ENCODE measurements around the gene TAL1.

Gene TAL1

DNA sequence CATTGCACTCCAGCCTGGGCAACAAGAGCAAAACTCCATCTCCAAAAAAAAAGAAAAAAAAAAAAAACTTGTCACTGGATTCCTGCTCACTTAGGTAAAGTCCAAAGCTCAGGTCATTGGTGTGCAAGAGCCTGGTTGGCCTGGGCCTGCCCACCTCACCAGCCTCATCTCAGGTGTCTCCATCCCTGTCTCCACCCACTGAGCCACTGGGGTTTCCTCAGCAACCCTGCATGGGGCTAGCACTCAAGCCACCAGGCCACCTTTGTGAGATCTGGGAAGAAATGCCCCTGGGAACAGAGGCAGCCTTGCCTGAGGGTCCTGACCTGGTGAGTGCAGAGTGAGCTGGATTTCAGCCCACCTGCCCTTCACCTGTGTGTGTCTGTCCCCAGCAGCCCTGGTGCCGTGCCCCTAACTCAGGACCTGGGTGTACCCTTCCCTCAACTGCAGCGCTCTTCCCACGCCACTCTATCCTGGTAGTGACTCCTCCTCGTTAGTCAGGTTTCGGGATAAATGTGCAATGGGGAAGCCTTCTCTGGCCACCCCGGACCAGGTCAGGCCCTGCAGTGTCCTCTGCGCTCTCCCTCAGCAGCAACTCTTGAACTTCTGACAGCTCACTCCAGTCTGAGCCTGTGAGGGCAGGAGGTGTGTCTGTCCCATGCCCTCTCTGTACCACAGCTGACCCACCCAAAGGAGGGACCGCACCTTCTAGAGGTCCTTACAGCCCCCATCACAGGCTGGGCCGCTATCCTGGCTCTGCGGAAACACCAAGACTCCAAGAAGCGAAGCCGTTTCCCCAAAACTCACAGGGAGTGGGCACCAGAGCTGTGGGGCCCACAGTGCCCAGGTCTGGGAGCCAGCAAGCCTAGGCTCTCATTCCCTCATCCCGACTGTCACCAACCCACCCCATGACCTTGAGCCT lies 45.5 kb downstream of the TAL1 start:
- DNase-seq, result no peak

DNA sequence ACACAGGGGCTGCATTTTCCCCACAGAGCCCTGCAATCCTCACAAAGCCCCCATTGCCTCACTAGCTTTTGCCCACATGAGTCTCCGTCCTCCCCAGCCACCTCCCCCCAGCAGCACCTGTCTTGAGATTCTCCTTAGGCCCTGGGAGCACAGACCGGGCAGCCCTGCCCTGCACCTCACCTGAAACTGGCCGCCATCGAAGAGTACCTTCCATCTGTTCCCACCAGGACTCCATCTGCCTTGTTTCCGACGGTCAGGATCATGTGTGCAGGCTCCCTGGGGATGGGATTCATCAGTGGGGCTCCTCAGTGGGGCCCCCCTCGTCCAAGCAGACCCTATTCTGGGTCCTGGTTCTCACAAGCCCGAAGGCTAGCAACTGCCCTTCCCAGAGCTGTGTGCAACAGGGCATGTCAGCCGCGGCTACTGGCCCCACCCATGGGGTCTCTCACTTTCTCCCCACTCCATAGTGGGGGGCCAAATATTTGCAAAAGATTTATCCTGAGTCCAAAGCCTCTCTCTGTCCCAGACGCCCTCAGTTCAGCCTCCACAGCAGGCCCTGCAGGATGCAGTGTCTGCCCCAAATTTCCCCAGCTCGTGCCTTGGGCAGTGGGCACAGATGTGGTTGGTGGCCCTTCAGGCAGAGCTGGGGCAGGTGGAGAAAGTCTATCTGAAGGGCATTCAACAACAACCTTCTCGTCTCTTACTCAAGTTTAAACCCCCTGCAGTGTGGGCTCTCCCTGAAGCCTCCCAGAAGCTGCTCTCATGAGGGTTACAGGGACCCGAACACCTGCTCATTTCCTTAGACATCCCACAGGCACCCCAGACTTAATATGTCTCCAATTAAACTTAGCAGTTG lies 47.0 kb downstream of the TAL1 start:
- no peak for DNase-seq

DNA sequence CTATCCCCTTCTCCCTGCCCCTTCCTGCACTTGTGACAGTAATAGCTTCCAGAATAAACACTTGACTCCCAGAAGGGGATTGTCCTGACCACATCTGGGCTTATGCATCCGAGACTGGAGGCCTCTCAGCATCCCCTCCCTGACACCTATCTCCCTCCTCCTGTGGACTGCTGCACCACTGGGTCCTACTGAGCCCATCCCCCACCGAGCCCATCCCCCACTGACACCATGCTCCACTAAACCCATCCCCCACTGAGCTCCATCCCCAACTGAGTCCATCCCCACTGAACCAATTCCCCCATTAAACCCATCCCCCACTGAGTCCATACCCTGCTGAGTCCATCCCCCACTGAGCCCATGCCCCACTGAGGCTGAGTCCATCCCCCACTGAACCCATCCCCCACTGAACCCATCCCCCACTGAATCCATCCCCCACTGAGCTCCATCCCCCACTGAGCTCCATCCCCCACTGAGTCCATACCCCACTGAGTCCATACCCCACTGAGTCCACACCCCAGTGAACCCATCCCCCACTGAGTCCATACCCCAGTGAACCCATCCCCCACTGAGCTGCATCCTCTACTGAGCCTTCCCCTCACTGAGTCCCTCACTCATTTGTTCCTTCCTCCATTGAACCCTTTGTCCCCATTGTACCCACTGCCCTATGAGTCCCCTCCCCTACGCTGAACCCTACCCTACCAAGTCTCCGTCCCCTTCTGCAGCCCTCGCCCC lies 47.8 kb downstream of the TAL1 start:
- no peak for DNase-seq

DNA sequence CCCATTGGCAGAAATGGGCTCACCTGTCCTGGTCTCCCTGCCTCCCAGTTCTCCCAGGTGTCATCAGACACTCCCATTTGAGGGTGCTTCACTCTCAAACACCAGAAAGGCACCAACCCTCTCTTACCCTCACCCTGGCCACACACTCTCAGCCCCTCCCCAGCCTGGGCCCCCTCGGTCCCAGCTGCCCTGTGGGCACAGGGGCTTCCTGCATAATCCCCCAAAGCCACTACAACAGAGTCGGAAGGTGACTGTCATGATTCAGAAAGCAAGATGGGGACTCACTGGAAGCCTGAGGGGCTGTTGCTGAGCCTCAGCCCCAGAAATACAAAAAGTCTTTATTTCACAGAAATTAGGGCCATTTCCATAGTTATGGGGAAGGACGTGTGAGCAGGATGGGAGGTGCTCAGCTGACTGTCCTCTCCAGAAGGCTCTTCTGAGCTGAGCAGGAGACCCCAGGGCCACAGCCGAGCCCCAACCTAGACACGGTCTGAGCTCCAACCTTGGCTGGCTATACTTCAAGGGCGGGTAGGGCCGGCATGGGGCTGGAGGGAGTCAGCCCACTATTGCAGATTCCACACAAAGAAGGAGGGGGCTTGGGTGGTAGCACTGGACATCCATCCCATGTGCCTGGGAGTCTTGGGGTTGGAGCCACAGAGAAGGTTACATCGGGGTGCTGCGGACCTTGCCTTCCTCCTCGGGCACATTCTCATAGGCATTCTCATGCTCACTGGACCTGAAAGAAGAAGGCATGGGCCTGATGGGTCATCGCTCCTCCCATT lies 48.5 kb downstream of the TAL1 start:
- DNase-seq, result no peak

DNA sequence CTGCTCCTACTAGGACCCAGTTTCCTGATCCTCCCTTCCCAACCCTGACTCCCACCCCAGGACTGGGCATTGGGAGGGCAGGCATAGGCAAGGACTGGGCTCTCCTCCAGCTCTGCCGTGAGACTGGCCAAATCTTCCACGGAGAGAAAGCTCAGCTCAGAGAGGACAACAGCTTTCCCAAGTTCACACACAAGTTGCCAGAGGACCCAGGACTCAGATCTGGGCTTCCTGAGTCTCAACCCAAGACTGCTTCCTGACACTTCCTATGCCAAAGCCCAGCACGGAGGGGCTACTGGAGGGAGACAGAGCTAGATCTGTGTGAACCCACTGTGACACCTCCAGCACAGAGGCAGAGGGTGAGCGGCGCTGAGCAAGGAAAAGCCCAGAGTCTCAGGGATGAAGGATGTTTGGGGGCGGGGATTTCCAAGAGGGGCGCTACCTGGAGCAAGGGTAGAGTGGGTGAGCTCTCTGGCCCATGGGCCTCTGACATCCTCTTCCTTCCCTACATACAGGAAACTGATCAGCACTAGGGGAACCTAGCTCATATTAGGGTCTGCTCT lies 49.3 kb downstream of the TAL1 start:
- no peak for DNase-seq

DNA sequence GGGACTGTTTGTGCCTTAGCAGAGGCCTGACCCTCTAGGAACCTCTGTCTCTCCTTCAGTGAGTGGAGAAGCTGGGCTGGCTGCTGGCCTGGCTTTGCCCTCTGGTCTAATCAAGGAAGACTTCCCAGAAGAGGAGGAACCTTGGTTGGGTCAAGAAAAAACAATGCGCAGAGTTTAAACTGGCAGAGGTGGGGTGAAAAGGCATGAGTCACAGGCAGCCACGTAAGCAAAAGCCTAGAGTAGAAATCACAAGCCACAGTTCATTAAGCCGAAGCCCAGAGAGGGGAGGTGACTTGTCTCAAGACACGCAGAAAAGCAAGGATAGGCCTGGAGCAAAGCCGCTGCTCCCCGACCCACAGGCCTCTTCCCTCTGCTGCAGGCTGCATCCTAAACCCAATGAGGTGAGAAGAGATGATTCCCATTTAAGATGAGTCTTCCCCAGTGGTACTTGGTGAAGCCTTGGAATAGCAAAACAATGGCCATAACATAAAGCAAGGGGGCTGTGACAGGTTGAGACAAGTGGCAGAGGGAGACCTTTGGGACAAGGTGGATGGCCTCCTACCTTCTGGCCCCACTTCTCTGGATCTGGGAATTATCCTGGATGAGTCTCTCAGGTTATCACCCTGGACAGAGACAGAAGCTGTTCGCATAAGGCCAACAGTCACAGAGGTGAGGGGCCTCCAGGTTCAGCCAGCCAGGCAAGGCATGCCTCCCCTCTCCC lies 49.9 kb downstream of the TAL1 start:
- DNase-seq, result no peak

DNA sequence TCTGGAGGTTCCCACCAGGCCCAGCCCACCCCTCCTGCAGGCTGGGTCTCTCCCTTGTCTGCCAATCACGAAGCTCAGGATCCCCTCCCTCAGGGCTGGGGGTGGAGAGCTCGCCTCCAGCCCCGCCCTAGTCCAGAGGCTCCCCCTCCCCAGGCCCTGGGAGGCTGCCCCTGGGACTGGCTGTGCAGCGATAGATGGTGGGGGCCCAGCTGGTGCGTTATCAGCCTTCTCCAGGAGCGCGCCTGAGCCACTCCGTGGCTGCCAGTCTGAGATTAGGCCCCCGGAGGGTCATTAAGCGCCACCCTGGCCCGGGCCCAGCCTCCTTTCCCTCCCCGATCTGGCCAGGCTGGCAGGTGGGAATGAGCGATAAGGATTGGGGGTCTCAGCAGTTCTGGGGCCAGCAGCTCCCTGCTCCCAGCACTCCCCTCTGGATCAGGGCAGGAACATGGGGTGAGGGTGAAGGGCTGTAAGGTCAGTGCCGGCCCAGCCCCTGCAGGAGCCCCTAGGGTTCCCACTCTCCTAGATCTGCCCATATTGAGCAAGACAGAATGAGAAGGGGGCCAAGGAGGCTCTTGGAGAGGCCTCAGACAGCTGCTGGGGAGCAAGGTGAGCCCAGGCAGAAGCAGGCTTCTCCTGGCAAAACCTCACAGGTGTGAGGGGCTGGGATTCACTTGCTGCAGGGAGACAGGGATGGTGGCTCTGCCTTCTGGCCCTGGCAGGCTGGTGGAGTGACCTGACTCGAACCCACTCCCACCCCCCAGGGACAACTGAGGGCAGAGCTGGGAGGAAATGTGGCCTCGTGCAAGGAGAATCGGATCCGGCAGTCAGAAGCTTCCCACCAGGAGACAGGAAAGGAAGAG lies 50.7 kb downstream of the TAL1 start:
- DNase-seq, result no peak

DNA sequence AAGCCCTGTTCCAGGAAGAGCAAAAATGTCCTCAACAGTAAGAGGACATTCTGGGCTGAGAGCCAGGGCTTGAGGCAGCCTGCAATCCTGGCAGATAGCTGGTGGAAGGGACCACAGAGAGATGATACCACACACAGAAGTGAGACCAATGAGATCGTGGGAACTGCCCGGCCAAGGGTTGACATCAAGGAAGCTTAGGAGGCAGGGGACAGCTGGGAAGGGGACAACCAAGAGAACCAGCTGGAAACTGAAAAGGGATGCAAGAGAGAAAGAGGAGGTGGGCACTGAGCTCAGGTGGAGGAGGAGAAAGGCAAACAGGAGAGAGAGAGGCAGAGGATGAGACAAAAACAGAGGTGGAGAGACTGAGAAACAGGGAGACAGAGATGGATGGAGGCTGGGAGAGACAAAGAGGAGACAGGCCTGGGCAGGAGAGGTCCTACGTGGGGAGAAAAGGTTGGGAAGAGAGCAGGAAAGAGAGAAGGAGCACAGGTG lies 51.4 kb downstream of the TAL1 start:
- no peak for DNase-seq

DNA sequence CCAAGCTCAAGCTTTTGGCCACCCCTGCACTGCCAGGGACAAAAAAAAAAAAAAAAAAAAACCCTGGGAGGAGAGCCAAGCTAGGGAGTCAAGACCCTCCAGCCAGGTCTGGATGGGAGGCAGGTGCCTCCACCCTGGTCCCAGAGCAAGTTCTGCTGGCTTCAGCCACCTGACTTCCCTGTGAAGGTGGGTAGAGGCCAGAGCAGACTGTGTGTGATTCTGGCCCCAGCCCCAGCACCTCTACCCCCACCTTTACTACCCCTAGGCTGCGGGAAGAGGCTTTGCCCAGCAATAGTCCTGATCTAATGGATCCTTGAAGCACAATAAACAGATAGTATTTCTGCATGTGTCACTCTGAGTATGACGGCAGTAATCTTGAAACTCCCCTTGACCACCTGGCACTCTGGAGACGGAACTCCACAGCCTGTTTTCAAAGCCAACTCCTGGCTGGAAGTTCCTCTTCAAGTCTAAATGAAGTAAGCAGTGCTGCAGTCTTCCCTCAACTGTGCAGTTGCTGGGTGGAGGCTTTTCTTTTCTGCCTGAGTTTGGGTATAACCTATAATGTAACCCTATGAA lies 51.9 kb downstream of the TAL1 start:
- DNase-seq, result no peak

DNA sequence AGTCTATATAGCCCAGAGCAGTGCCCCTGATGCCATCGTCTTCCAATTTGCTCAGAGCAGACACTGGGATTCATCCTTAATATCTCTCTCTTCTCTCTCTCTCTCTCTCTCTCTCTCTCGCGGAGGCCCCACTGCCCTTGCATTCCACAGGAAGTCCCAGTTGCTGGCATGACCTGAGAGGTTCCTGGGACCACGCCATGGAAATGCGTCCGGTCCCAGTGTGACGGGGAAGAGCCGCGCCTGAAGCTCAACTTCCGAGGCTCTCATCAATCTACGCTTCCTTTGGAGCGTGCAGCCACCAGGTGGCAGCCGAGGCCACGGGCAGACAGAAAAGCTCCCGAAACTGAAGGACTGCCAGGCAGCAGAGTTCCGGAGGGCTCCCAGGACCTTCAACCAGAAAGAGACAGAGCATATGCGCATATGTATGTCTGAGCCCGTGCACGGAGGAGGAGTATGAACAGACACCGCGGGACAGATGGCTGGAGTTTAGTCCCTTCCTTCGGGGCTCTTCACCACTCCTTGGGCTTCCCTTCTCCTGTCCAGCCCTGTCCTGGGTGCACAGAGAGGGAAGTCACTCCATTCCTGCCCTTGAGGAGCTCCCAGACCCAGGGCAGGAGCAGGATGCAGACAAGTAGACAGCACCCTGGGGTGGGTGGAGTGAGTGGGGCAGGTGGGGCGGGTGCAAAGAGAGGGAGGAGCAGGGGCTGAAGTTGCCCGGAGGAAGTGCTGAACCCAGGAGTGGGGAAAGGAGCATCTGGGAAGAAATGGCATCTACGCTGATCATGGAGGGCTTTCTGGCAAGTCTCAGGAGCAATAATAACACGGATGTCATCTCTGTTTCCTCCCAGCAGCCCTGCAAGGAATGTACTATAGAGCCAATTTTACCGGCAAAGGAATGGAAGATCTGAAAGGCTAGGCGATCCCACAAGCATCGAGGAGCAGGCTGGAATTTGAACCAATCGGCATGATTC lies 52.7 kb downstream of the TAL1 start:
- DNase-seq, result peak; percentile 46

DNA sequence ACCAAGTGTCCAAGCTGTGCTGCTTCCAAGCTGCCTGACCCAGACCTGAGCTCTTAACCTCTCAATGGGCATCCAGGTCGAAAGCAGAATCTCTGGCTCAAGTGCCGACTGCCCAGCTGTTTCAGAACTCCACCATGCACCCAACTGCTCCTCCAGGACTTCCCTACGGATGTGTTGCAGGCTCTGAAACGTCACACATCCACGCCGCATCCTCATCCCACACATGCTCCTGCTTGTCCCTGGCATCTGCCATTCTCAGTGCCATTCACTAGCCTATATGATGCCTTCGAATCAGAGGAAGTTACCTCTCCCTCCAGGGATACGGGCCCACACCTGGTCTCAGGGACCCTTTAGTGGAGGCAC lies 53.4 kb downstream of the TAL1 start:
- DNase-seq, result no peak

DNA sequence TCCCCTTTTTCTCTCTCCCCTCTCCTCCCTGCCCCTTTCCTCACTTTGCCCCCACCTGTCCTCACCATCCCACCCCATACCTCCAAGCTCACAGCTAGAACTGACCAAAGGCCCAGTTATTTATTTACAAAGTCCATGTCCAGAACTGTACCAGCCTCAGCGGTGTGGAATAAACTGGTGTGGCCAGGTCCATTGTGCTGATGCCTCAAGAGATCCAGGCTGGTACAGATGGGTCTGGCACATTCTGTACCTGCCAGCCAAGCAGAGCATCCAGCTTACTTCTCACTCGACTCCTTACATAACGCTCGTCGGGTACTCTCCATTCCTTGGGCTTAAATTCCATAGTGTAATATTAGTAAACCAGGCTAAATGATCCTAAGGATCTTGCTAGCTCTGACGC lies 54.0 kb downstream of the TAL1 start:
- DNase-seq, result no peak

DNA sequence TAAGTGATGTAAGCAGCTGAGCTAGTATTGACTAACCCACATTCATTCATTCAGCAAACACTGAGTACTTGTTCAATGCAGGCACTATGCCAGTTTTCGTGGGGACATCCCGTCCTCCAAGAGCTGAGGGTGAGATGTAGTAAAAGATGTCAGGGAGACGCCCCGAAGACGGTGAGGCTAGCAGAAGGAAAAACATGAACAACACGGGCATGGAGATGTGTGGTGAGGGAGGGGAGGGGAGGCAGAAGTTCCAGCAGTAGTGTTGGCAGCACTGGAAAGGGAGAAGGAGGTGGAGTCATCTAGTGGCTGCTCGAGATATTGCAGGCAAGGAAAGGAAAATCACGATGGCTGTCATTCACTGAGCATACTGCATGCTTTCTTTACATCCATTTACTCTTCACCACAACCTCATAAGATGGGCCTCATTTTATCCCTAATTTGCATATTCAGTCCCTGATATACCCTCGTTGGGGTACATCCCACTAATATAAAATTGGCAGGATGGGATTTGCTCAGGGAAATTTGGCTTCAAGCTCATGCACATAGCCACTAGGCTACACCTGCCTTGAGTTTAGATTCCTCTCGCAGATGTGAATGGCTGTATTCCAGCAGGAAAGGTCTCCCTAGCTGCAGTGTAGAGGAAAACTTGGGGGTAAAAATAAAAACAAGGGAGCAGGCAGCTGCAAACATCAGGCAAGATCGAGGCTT lies 56.6 kb downstream of the TAL1 start:
- no peak for DNase-seq

DNA sequence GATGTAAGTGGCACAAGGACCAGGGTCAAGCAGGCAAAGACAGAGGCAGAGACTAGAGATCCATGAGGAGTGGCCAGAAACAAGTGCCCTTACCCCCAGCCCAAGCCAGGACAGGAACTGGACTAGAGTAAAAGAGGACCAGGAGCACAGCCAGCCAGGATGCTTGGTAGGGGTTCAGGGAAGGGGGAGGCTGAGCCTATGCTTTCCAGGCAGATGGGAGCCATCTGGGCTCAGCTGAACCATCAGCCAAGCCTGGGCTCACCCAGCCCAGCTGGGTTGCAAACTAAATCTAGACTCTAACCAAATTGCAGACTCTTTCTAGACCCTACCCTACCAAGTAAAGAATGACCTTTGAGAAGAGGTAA lies 57.4 kb downstream of the TAL1 start:
- no peak for DNase-seq

DNA sequence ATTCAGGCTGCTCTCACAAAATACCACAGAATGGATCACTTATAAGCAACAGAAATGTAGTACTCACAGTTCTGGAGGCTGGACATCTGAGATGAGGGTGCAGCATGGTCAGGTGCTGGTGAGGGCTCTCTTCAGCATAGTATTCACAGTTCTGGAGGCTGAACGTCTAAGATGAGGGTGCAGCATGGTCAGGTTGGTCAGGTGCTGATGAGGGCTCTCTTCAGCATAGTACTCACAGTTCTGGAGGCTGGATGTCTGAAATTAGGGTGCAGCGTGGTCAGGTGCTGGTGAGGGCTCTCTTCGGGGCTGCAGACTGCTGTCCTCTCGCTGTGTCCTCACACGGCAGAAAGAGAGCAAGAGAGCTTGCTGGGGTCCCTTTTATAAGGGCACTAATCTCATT lies 59.2 kb downstream of the TAL1 start:
- no peak for DNase-seq
